NCI-H510A treated with DMSO at 0.1 percent for 48 hours (cell line): ENCODE data around the gene TMEM232.
"Not testable (repeated sequence)": the region's sequence is repeated elsewhere in the genome, so short reads cannot be mapped to it uniquely, and the experiment has no call there.

Source experiments
- DNase-seq: peaks from one replicate; lab custom pipeline; 2025; lab: John Stamatoyannopoulos, UW

Gene TMEM232

GRCh38 chr5:110625376-110625999, 101.0 kb downstream of the TMEM232 start:
- DNase-seq = peak; percentile 49

GRCh38 chr5:110623874-110624273, 102.6 kb downstream of the TMEM232 start:
- no peak for DNase-seq

GRCh38 chr5:110618941-110619340, 107.5 kb downstream of the TMEM232 start:
- DNase-seq = no peak

- DNase-seq = no peak
Measured at GRCh38 chr5:110616009-110616408, 110.5 kb downstream of the TMEM232 start.

DNA sequence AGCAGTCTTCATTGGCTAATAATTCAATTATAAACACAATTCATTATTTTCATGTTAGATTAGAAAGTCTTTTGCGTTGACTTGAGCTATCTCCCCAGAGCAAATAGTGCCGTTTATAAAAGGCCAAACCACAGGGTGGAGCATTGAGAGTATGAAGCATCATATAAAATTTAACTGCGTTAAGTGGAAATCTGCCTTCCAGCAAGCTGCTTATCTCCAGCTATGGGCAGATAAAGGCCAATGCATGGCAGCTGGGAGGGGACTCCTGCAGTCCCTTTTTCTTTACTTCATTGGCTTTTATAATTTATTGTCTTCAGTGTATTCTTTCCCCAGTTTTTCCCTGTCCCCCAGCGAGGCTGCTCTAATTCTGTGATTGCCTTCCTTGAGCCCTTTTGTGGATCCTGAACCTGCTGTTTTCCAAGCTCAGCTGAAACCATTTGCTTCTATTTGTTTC, 113.7 kb downstream of the TMEM232 start:
- no peak for DNase-seq

DNA sequence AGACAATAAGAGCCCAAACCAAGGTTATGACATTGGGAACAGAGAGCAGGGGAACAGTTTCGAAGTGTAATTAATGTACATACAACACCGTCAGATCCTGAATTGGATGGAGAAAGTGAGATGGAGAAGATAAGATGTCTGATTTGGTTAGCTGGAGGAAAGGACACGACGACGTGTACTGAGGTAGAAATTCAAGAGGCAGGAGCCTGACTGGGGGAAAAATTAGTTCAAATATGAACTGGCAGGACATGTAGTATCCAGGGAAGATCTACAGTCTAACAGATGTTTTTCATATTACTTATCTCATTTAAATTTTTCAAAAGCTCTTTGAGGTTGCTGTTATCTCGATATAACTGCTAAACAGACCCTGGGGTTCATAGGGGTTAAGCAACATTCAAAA, 114.7 kb downstream of the TMEM232 start:
- no peak for DNase-seq

GRCh38 chr5:110594866-110595265, 131.6 kb downstream of the TMEM232 start:
- DNase-seq = no peak

DNA sequence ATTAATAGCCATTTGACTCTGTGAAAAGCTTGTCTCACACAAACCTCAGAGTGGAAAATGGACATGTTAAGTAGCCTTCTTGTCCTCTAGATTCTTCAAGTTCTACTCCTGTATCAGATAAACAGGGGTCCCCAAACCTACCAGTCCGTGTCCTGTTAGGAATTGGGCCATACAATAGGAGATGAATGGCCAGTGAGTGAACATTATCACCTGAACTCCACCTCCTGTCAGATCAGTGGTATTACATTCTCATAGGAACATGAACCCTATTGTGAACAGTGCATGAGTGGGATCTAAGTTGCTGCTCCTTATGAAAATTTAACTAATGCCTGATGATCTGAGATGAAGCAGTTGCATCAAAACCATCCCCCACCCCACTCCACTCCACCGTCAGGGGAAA, 136.3 kb downstream of the TMEM232 start:
- DNase-seq = peak; percentile 5

DNA sequence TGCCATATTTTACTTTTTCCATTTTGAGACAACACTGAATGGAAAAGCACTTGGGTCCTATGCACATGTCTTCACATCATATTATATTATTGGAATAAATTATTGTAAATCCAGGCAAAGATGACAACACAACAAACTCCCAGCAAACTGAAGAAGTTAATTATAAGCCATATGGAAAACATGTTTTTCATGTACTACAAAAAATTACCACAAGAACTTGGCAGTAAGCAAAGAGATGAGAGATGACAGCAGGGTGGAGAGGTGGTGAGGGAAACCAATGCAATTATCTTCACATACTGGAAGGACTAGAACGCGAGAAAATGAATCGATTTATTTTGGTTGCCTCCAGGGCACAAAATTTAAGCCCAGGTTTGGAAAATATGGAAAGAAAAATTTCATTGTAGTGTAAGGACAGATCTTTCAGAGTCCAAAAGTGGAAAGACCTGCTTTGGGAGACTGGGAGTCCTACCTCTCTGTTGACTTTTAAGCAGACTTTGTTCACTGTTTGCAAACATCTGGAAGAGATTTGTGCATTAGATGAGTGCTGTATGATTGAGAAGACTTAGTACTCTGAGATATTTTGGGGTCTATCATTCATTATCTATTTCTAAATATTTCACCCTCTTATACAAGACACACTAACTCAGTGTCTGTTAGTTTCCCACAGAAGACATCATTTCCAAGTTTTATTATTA, 138.0 kb downstream of the TMEM232 start:
- DNase-seq = no peak

GRCh38 chr5:110580625-110581024, 145.8 kb downstream of the TMEM232 start:
- DNase-seq = no peak

DNA sequence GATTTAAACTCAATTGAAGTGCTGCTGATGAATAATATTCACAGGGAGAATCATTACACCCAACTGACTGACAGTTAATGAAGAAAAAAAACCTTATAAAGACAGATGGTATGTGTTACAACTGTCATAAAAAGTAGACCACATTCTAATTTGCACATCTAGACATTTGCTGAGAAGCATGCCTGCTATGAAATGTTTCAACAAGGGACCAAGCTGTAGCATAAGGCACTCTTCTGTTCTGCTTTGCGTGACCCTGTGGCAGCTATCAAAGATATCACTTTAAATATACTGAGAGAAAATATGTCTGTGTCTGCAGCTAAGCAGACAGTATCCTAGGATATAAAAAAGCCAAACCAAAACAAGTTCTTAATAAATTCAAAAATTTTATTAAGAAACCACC, 153.7 kb downstream of the TMEM232 start:
- DNase-seq = no peak

DNA sequence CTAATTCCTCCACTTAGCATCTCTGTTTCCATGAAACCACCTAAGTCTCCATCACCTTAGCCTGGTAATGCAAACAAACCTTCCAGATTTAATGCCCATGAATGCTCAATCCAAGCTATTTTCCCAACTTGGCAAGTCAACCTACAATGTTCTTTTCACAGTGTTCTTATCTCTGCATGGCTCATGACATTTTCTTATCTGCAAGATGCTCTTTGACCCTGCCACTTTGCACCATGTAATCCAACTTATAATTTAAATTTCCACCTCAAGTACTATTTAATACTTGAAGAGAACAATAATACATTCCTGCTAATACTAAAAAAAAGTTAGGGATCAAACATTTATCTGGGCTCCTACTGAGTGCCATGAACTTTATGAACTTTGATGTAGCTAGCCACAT, 164.3 kb downstream of the TMEM232 start:
- no peak for DNase-seq

GRCh38 chr5:110561510-110561909, 165.0 kb downstream of the TMEM232 start:
- no peak for DNase-seq

DNA sequence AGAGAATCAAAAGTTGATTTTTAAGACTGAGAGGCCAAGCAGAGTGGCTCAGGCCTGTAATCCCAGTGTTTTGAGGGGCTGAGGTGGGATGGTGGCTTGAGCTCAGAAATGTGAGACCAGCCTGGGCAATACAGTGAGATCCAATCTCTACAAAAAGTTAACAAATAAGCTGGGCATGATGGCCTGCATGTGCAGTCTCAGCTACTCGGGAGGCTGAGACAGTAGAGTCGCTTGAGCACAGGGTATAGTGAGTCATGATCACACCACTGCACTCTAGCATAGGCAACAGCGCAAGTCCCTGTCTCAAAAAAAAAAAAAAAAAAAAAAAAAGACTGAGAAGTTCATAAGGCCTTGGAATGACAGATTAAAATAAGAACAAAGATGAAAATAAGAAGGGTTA, 177.2 kb downstream of the TMEM232 start:
- no peak for DNase-seq

GRCh38 chr5:110548171-110548570, 178.3 kb downstream of the TMEM232 start:
- no peak for DNase-seq

GRCh38 chr5:110547495-110547894, 179.0 kb downstream of the TMEM232 start:
- no peak for DNase-seq

GRCh38 chr5:110545716-110546115, 180.8 kb downstream of the TMEM232 start:
- DNase-seq = no peak

GRCh38 chr5:110544603-110545002, 181.9 kb downstream of the TMEM232 start:
- no peak for DNase-seq

- no peak for DNase-seq
Measured at GRCh38 chr5:110542949-110543348, 183.5 kb downstream of the TMEM232 start.

GRCh38 chr5:110536120-110537115, 190.1 kb downstream of the TMEM232 start:
- no peak for DNase-seq

GRCh38 chr5:110535146-110535545, 191.3 kb downstream of the TMEM232 start:
- not testable (repeated sequence) for DNase-seq

DNA sequence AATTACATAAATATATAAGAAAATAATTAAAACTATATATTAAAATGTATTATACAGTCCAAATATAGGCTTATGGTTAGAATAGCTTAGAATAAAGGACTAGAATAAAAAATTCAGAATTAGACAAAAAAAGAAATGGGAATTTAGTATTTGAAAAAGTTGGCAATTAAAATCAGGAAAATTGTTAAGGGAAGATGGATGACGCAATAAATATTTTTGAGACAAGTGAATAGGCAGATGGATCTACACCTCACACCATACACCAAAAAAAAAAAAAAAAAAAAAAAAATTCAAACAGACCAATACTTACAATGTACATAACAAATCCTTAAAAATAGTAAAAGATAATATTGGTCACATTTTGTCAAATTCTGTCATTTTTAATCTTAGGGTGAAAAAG, 200.7 kb downstream of the TMEM232 start:
- DNase-seq = no peak

DNA sequence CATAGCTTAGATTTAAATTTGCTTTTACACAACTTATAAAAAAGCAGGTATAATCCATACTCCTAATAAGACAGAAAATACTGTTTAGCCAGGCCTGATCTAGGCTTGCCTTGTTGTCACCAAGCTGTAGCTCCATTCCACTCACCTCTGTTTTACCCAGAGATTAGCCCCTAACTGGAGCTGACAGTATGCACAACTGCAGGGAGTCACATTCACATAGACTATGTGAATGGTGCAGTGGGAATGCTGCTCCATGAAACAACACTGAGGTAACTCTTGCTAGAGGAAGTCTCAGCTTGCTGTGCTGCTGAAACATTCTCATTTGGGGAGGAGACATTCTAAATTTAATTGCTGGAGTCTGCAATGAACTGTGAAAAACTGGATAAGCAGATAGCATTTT, 209.1 kb downstream of the TMEM232 start:
- no peak for DNase-seq
